ENCODE results near the gene RNF19B. TPM values are rescaled to one million over a fixed set of nuclear protein-coding genes. Genes with fewer than 3 reads are reported as not detected.

Gene RNF19B
- total and polyA plus RNA-seq, 2 of the 13 experiments (the other 11 are each of a cell fraction or from before 2014, with no cell fraction given): 15.3 to 22.5 TPM

- TF ChIP-seq E2F2 (CRISPR knock-in tag; IDR thresholded peaks at IDR 0.05; ENCODE audit: borderline replicate concordance): no peak
- no peak for TF ChIP-seq ZNF296 (CRISPR knock-in tag; conservative IDR thresholded peaks at IDR 0.05)
- no peak for TF ChIP-seq CEBPB (IDR thresholded peaks at IDR 0.05; ENCODE audit: borderline replicate concordance, low read depth, low read length)
- TF ChIP-seq ZNF749 (CRISPR knock-in tag; IDR thresholded peaks at IDR 0.05; ENCODE audit: borderline replicate concordance): 0 out of 2 replicates have a peak, but pooled peaks have one; percentile 43
- no peak; the same call in 1 of the 2 replicates for TF ChIP-seq KLF11 (CRISPR knock-in tag; IDR thresholded peaks at IDR 0.05)
- TF ChIP-seq ZBTB37 (CRISPR knock-in tag; IDR thresholded peaks at IDR 0.05): no peak
- no peak for TF ChIP-seq SIN3B (IDR thresholded peaks at IDR 0.05; ENCODE audit: low read length)
- TF ChIP-seq ZFP62 (CRISPR knock-in tag; IDR thresholded peaks at IDR 0.05): no peak
- TF ChIP-seq KDM5B (CRISPR knock-in tag; IDR thresholded peaks at IDR 0.05; ENCODE audit: borderline replicate concordance): no peak
- TF ChIP-seq ZBTB42 (CRISPR knock-in tag; IDR thresholded peaks at IDR 0.05): no peak
- TF ChIP-seq ZNF503 (CRISPR knock-in tag; IDR thresholded peaks at IDR 0.05): no peak
- peak; percentile 66; the same call in 1 of the 2 replicates for TF ChIP-seq GABPB1 (CRISPR knock-in tag; IDR thresholded peaks at IDR 0.05)
- peak; percentile 93 for TF ChIP-seq TEAD3 (CRISPR knock-in tag; optimal IDR thresholded peaks at IDR 0.05; ENCODE audit: borderline replicate concordance)
- TF ChIP-seq MLLT10 (CRISPR knock-in tag; IDR thresholded peaks at IDR 0.05): no peak
- TF ChIP-seq HIC2 (CRISPR knock-in tag; IDR thresholded peaks at IDR 0.05; ENCODE audit: low read depth): peak; percentile 54; the same call in 1 of the 2 replicates
- TF ChIP-seq CEBPG (CRISPR knock-in tag; IDR thresholded peaks at IDR 0.05): no peak
- TF ChIP-seq IKZF1 (IDR thresholded peaks at IDR 0.05): no peak
- peak; percentile 76 for TF ChIP-seq HOXA5 (CRISPR knock-in tag; IDR thresholded peaks at IDR 0.05)
- peak; percentile 88; the same call in 1 of the 2 replicates for TF ChIP-seq GATA4 (IDR thresholded peaks at IDR 0.05; ENCODE audit: borderline replicate concordance, low read depth)
- TF ChIP-seq ZNF614 (CRISPR knock-in tag; IDR thresholded peaks at IDR 0.05; ENCODE audit: borderline replicate concordance): peak; percentile 64; the same call in 1 of the 2 replicates
- TF ChIP-seq SPEN (CRISPR knock-in tag; IDR thresholded peaks at IDR 0.05; ENCODE audit: low read depth): peak; percentile 71
- no peak for TF ChIP-seq FOXA1 (IDR thresholded peaks at IDR 0.05)
- TF ChIP-seq FOXA1 (CRISPR knock-in tag; IDR thresholded peaks at IDR 0.05): 0 out of 2 replicates have a peak, but pooled peaks have one; percentile 6
- TF ChIP-seq ATF3 (CRISPR knock-in tag; IDR thresholded peaks at IDR 0.05): no peak
- no peak for TF ChIP-seq TMF1 (CRISPR knock-in tag; IDR thresholded peaks at IDR 0.05; ENCODE audit: low read depth)
- TF ChIP-seq SYNCRIP (IDR thresholded peaks at IDR 0.05; ENCODE audit: insufficient read depth, low read depth, low read length): no peak
- peak; percentile 84; the same call in 1 of the 2 replicates for TF ChIP-seq NKX3-1 (CRISPR knock-in tag; IDR thresholded peaks at IDR 0.05)
These were observed 30.8 kb downstream of the RNF19B start (continued) for GRCh38 chr1:32933742-32934322.
